Panc1 (cell line): ENCODE measurements around the gene VDR. TPM values are rescaled to one million over a fixed set of nuclear protein-coding genes. Genes with fewer than 3 reads are reported as not detected.

Source experiments
- ATAC-seq: fragments of 200-7000 bp; cut with Tn5 transposase; 2 replicates; pipeline ENCODE4 v1.9.1; 2020; ENCODE audit warnings: mild to moderate bottlenecking, moderate library complexity
- BruUV-seq: library from RNA; stranded (reverse); fragments of 400-500 nt; replicated peaks from 2 replicates; lab custom pipeline; 2021; lab: Mats Ljungman, UMichigan
- CTCF ChIA-PET: fragments of 300-600 bp; sonication (Branson Sonifier 250); formaldehyde crosslinking; loops from one replicate; lab custom pipeline; 2022; ENCODE audit warnings: antibody characterized with exemption; lab: Charles Lee
- POLR2A ChIA-PET: fragments of 300-600 bp; sonication (Branson Sonifier 250); formaldehyde crosslinking; loops from one replicate; lab custom pipeline; 2022; ENCODE audit warnings: antibody characterized with exemption; lab: Charles Lee
- DNase-seq: peaks from one replicate; pipeline ENCODE4 v3.0.0-alpha.2; 2010; ENCODE audit warnings: low read depth, low spot score
- H3K27ac ChIP-seq: 2 replicates; pipeline ENCODE4 v1.5.1; 2011; ENCODE audit warnings: mild to moderate bottlenecking, low read length, inconsistent platforms
- H3K27me3 ChIP-seq: fragments of 200-500 bp; sonication (Bioruptor generic); 2 replicates; pipeline ENCODE4 v1.6.0; 2014; ENCODE audit warnings: low read length, inconsistent platforms; ENCODE audit not compliant: control insufficient read depth, insufficient read depth
- H3K36me3 ChIP-seq: fragments of 200-500 bp; sonication (Bioruptor generic); 2 replicates; pipeline ENCODE4 v1.5.1; 2014; ENCODE audit warnings: inconsistent platforms, mild to moderate bottlenecking, low read length, moderate library complexity; ENCODE audit not compliant: control insufficient read depth, insufficient read depth
- H3K4me1 ChIP-seq: 2 replicates; pipeline ENCODE4 v1.5.1; 2011; ENCODE audit warnings: inconsistent platforms, mild to moderate bottlenecking, low read length, moderate library complexity; ENCODE audit not compliant: control insufficient read depth, insufficient read depth
- H3K4me3 ChIP-seq, 2 experiments: 2 replicates each; pipeline ENCODE4 v1.5.1; 2011 to 2012; ENCODE audit warnings: low read depth in 2 of 2, low read length in 2 of 2, mild to moderate bottlenecking in 2 of 2, inconsistent platforms in 1 of 2, moderate library complexity in 1 of 2
- H3K9me3 ChIP-seq: fragments of 200-500 bp; sonication (Bioruptor generic); 2 replicates; pipeline ENCODE4 v1.5.1; 2014; ENCODE audit warnings: low read depth, mild to moderate bottlenecking, inconsistent platforms, low read length, moderate library complexity; ENCODE audit not compliant: control insufficient read depth, insufficient read depth
- POLR2AphosphoS5 ChIP-seq: IDR thresholded peaks from 2 replicates; pipeline ENCODE4 v1.6.1; 2012; ENCODE audit warnings: mild to moderate bottlenecking, low read depth, low read length, moderate library complexity
- SIN3A ChIP-seq: IDR thresholded peaks from 2 replicates; pipeline ENCODE4 v1.6.1; 2012; ENCODE audit warnings: low read depth, mild to moderate bottlenecking, low read length, moderate library complexity, borderline replicate concordance; ENCODE audit not compliant: insufficient read depth
- TCF7L2 ChIP-seq: IDR thresholded peaks from 2 replicates; pipeline ENCODE4 v1.6.1; 2011; ENCODE audit warnings: mild to moderate bottlenecking, low read depth, low read length, inconsistent platforms
- in situ Hi-C: cut with HindIII; loops from 2 replicates; pipeline ENCODE4 v1.10.0; 2016; ENCODE audit warnings: low sequenced_read_pairs, low pct_unique_long_range_greater_than_20kb
- intact Hi-C: fragments of 100-400 bp; cut with micrococcal nuclease; formaldehyde crosslinking; loops from one replicate; pipeline ENCODE4 v1.10.0; 2022; ENCODE audit not compliant: unreplicated experiment
- total RNA-seq: library from RNA; stranded (reverse); gene quantifications from one replicate; pipeline ENCODE4 v1.2.1, GENCODE V29; 2021; ENCODE audit not compliant: unreplicated experiment
- TF ChIP-seq, protein P1 (sequence below), 2 experiments: IDR thresholded peaks; 2 replicates each; pipeline ENCODE4 v1.6.1; 2011 to 2012; ENCODE audit warnings: low read depth in 2 of 2, control low read depth in 1 of 2, low read length in 1 of 2, mild to moderate bottlenecking in 1 of 2, moderate library complexity in 1 of 2; ENCODE audit not compliant: insufficient read depth in 1 of 2
- TF ChIP-seq, protein P2 (sequence below): fragments of 450-650 bp; IDR thresholded peaks from 2 replicates; pipeline ENCODE4 v1.5.1; 2017; ENCODE audit warnings: mild to moderate bottlenecking

VDR gene
- total RNA-seq, 1 experiment from 2014 or later, result 3.0 TPM

- no peaks in the 10 kb centered on the region for H3K9me3 ChIP-seq
- CTCF ChIA-PET, result no interaction called here
Measured at GRCh38 chr12:47882781-47883546, 21.8 kb downstream of the VDR start.

DNA sequence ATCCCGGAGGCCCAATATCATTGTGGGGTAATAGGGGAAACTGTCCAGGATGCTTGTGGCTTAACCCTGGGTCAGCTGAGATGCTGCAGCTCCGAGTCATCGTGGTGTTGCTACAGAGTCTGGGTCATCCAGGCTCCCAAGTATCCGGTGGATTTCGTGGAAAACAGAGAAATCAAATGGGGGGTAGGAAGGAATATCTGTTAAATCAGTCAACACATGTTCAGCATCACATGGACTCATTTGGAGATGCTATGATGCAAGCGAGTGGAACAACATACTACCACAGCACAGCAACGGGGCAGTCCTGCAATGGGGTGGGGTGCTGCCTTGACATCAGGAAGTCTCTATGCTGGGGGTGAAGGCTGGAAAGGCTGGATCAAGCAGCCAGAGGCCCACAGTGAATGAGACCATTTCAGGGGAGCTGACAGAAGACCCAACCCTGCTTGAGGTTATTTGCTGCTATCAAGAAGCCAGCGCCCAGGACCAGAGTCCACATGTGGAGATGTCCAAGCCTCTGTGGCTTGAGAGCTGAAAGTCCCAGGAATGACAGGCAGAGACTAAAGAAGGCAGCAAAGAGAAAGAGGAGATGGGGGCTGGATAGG is 22.9 kb downstream of the VDR start:
- H3K27me3 ChIP-seq, result no peaks in the 10 kb centered on the region
- H3K4me3 ChIP-seq, result no peak overlapping the region
- DNase-seq, result no peak
- no peak overlapping the region for H3K27ac ChIP-seq
- H3K4me1 ChIP-seq, result no peaks in the 10 kb centered on the region
- ChIA-PET CTCF (interaction anchor here (0.7 kb wide), 1 partner anchor 313 kb away, joined by 3 read pairs; no protein-coding TSS in a partner anchor), POLR2A (interaction anchor here (0.6 kb wide), 1 partner anchor 254 kb away, joined by 7 read pairs; no protein-coding TSS in a partner anchor)
- no TSS peak for BruUV-seq
- TF ChIP-seq, protein P1, sequence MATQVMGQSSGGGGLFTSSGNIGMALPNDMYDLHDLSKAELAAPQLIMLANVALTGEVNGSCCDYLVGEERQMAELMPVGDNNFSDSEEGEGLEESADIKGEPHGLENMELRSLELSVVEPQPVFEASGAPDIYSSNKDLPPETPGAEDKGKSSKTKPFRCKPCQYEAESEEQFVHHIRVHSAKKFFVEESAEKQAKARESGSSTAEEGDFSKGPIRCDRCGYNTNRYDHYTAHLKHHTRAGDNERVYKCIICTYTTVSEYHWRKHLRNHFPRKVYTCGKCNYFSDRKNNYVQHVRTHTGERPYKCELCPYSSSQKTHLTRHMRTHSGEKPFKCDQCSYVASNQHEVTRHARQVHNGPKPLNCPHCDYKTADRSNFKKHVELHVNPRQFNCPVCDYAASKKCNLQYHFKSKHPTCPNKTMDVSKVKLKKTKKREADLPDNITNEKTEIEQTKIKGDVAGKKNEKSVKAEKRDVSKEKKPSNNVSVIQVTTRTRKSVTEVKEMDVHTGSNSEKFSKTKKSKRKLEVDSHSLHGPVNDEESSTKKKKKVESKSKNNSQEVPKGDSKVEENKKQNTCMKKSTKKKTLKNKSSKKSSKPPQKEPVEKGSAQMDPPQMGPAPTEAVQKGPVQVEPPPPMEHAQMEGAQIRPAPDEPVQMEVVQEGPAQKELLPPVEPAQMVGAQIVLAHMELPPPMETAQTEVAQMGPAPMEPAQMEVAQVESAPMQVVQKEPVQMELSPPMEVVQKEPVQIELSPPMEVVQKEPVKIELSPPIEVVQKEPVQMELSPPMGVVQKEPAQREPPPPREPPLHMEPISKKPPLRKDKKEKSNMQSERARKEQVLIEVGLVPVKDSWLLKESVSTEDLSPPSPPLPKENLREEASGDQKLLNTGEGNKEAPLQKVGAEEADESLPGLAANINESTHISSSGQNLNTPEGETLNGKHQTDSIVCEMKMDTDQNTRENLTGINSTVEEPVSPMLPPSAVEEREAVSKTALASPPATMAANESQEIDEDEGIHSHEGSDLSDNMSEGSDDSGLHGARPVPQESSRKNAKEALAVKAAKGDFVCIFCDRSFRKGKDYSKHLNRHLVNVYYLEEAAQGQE (IDR thresholded peaks at IDR 0.05; ENCODE audit: insufficient read depth in 1 of 2, low read depth in 2 of 2, low read length in 1 of 2), result no peak
- TF ChIP-seq, protein P2, sequence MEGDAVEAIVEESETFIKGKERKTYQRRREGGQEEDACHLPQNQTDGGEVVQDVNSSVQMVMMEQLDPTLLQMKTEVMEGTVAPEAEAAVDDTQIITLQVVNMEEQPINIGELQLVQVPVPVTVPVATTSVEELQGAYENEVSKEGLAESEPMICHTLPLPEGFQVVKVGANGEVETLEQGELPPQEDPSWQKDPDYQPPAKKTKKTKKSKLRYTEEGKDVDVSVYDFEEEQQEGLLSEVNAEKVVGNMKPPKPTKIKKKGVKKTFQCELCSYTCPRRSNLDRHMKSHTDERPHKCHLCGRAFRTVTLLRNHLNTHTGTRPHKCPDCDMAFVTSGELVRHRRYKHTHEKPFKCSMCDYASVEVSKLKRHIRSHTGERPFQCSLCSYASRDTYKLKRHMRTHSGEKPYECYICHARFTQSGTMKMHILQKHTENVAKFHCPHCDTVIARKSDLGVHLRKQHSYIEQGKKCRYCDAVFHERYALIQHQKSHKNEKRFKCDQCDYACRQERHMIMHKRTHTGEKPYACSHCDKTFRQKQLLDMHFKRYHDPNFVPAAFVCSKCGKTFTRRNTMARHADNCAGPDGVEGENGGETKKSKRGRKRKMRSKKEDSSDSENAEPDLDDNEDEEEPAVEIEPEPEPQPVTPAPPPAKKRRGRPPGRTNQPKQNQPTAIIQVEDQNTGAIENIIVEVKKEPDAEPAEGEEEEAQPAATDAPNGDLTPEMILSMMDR, result no peak
- TF ChIP-seq TCF7L2 (no peak), SIN3A (no peak), POLR2AphosphoS5 (no peak)
- no peaks in the 10 kb centered on the region for H3K9me3 ChIP-seq
- in situ Hi-C loops, result no loop called here
- intact Hi-C loops, result no loop called here
- H3K36me3 ChIP-seq, result no peaks in the 10 kb centered on the region
- peak; percentile 61 for ATAC-seq

More at GRCh38 chr12:47882781-47883546, 21.8 kb downstream of the VDR start:
- H3K4me1 ChIP-seq, result no peaks in the 10 kb centered on the region
- TF ChIP-seq, protein P1 (IDR thresholded peaks at IDR 0.05; ENCODE audit: insufficient read depth in 1 of 2, low read depth in 2 of 2, low read length in 1 of 2), result no peak
- no peak for TF ChIP-seq TCF7L2
- TF ChIP-seq, protein P2, result no peak
- no peak for TF ChIP-seq SIN3A
- no peak for TF ChIP-seq POLR2AphosphoS5
- in situ Hi-C loops, result no loop called here
- no TSS peak for BruUV-seq
- no peak for DNase-seq
- H3K27ac ChIP-seq, result no peak overlapping the region
- no peaks in the 10 kb centered on the region for H3K27me3 ChIP-seq
- H3K4me3 ChIP-seq, result no peak overlapping the region
- H3K36me3 ChIP-seq, result no peaks in the 10 kb centered on the region
- peak; percentile 59; the same call in 1 of the 2 replicates for ATAC-seq
- POLR2A ChIA-PET, result interaction anchor here (0.5 kb wide), 1 partner anchor 1026 kb away, joined by 3 read pairs; no protein-coding TSS in a partner anchor
- intact Hi-C loops, result no loop called here
